ENCODE data around the gene ST3GAL5.

GRCh38 chr2:85814802-85815550 is 73.8 kb downstream of the ST3GAL5 start:
- no peak for TF ChIP-seq YY1 (IDR thresholded peaks at IDR 0.05; ENCODE audit: insufficient read depth, insufficient read length)
- no peak for TF ChIP-seq SUZ12 (IDR thresholded peaks at IDR 0.05; ENCODE audit: extremely low read depth, insufficient read depth, insufficient read length)
- no peak for TF ChIP-seq ZNF274 (IDR thresholded peaks at IDR 0.05; ENCODE audit: low read depth, low read length)
